ENCODE results near the gene POLG.

POLG gene

GRCh38 chr15:89342840-89343239 lies 8.2 kb upstream of the POLG start:
- Histone ChIP-seq H3K36me3 (ENCODE audit: insufficient read depth) (no peaks in the 10 kb centered on the region), H3K79me2 (ENCODE audit: insufficient read depth, low read depth) (no peaks in the 10 kb centered on the region), H3K4me2 (no peak overlapping the region), H3K4me3 (IDR thresholded peaks at IDR 0.05; ENCODE audit: insufficient read depth, low read depth, low read length) (no peak overlapping the region), H2AFZ (ENCODE audit: low read depth) (no peak overlapping the region), H3K27ac (no peak overlapping the region), H3K9ac (no peak overlapping the region), H4K20me1 (ENCODE audit: insufficient read depth) (no peaks in the 10 kb centered on the region), H3K27me3 (ENCODE audit: insufficient read depth, low read depth) (0 out of 2 replicates have a peak, but pooled peaks cover 3% of the 10 kb centered on the region), H3K4me1 (ENCODE audit: low read depth, poor library complexity, severe bottlenecking) (no peaks in the 10 kb centered on the region)
- no peak for TF ChIP-seq CTCF (conservative IDR thresholded peaks at IDR 0.05; ENCODE audit: low read depth, low read length)

- H3K27me3 ChIP-seq (ENCODE audit: insufficient read depth, low read depth) = 0 out of 2 replicates have a peak, but pooled peaks cover 3% of the 10 kb centered on the region
- peaks cover 3% of the 10 kb centered on the region for H3K4me1 ChIP-seq (ENCODE audit: low read depth, poor library complexity, severe bottlenecking)
- no peak overlapping the region for H3K9ac ChIP-seq
- H4K20me1 ChIP-seq (ENCODE audit: insufficient read depth) = no peaks in the 10 kb centered on the region
- H2AFZ ChIP-seq (ENCODE audit: low read depth) = no peak overlapping the region
- H3K27ac ChIP-seq = no peak overlapping the region
- TF ChIP-seq CTCF (conservative IDR thresholded peaks at IDR 0.05; ENCODE audit: low read depth, low read length) = no peak
- H3K4me3 ChIP-seq (IDR thresholded peaks at IDR 0.05; ENCODE audit: insufficient read depth, low read depth, low read length) = no peak overlapping the region
- H3K36me3 ChIP-seq (ENCODE audit: insufficient read depth) = no peaks in the 10 kb centered on the region
- no peaks in the 10 kb centered on the region for H3K79me2 ChIP-seq (ENCODE audit: insufficient read depth, low read depth)
- no peak overlapping the region for H3K4me2 ChIP-seq
Measured at GRCh38 chr15:89341316-89342005, 6.8 kb upstream of the POLG start.

GRCh38 chr15:89340573-89340972 lies 5.9 kb upstream of the POLG start:
- Histone ChIP-seq H3K27ac (no peak overlapping the region), H3K4me2 (no peak overlapping the region), H3K79me2 (ENCODE audit: insufficient read depth, low read depth) (no peaks in the 10 kb centered on the region), H2AFZ (ENCODE audit: low read depth) (no peak overlapping the region), H3K4me3 (IDR thresholded peaks at IDR 0.05; ENCODE audit: insufficient read depth, low read depth, low read length) (no peak overlapping the region), H3K9ac (no peak overlapping the region), H3K36me3 (ENCODE audit: insufficient read depth) (no peaks in the 10 kb centered on the region), H4K20me1 (ENCODE audit: insufficient read depth) (no peaks in the 10 kb centered on the region), H3K4me1 (ENCODE audit: low read depth, poor library complexity, severe bottlenecking) (peaks cover 12% of the 10 kb centered on the region), H3K27me3 (ENCODE audit: insufficient read depth, low read depth) (0 out of 2 replicates have a peak, but pooled peaks cover 3% of the 10 kb centered on the region)
- no peak for TF ChIP-seq CTCF (conservative IDR thresholded peaks at IDR 0.05; ENCODE audit: low read depth, low read length)

GRCh38 chr15:89338036-89338435 lies 3.4 kb upstream of the POLG start:
- no peak for TF ChIP-seq CTCF (conservative IDR thresholded peaks at IDR 0.05; ENCODE audit: low read depth, low read length)

More at GRCh38 chr15:89338036-89338435, 3.4 kb upstream of the POLG start:
- Histone ChIP-seq H4K20me1 (ENCODE audit: insufficient read depth) (no peaks in the 10 kb centered on the region), H3K4me2 (no peak overlapping the region), H3K27me3 (ENCODE audit: insufficient read depth, low read depth) (0 out of 2 replicates have a peak, but pooled peaks cover 3% of the 10 kb centered on the region), H3K9ac (no peak overlapping the region), H3K79me2 (ENCODE audit: insufficient read depth, low read depth) (peaks cover 11% of the 10 kb centered on the region), H3K4me1 (ENCODE audit: low read depth, poor library complexity, severe bottlenecking) (peaks cover 21% of the 10 kb centered on the region), H3K36me3 (ENCODE audit: insufficient read depth) (no peaks in the 10 kb centered on the region), H3K27ac (no peak overlapping the region), H2AFZ (ENCODE audit: low read depth) (no peak overlapping the region), H3K4me3 (IDR thresholded peaks at IDR 0.05; ENCODE audit: insufficient read depth, low read depth, low read length) (no peak overlapping the region)
